ENCODE measurements around the gene ST3GAL5.

- no peak for TF ChIP-seq POLR2A (IDR thresholded peaks at IDR 0.05)
- TF ChIP-seq, protein P1, sequence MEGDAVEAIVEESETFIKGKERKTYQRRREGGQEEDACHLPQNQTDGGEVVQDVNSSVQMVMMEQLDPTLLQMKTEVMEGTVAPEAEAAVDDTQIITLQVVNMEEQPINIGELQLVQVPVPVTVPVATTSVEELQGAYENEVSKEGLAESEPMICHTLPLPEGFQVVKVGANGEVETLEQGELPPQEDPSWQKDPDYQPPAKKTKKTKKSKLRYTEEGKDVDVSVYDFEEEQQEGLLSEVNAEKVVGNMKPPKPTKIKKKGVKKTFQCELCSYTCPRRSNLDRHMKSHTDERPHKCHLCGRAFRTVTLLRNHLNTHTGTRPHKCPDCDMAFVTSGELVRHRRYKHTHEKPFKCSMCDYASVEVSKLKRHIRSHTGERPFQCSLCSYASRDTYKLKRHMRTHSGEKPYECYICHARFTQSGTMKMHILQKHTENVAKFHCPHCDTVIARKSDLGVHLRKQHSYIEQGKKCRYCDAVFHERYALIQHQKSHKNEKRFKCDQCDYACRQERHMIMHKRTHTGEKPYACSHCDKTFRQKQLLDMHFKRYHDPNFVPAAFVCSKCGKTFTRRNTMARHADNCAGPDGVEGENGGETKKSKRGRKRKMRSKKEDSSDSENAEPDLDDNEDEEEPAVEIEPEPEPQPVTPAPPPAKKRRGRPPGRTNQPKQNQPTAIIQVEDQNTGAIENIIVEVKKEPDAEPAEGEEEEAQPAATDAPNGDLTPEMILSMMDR (IDR thresholded peaks at IDR 0.05), result no peak
Observed at GRCh38 chr2:85791704-85792565, 96.9 kb downstream of the ST3GAL5 start.

Data from prostate gland (tissue), 2 donors.